Adipocyte (in vitro differentiated cells): ENCODE results near the gene MEIS1.

ENCODE experiments used
- DNase-seq: peaks from one replicate; pipeline ENCODE4 v3.0.0-alpha.2; 2015; ENCODE audit warnings: low read depth
- H3K27me3 ChIP-seq: replicated peaks from 2 replicates; pipeline ENCODE4 v1.7.0; 2013; ENCODE audit warnings: mild to moderate bottlenecking, low read length, moderate library complexity; ENCODE audit not compliant: control insufficient read depth, insufficient read depth
- H3K36me3 ChIP-seq: 2 replicates; pipeline ENCODE4 v1.7.0; 2013; ENCODE audit warnings: low read length, mild to moderate bottlenecking, moderate library complexity; ENCODE audit not compliant: control insufficient read depth, insufficient read depth, severe bottlenecking
- H3K4me1 ChIP-seq: 2 replicates; pipeline ENCODE4 v1.7.0; 2013; ENCODE audit warnings: mild to moderate bottlenecking, low read length, moderate library complexity; ENCODE audit not compliant: control insufficient read depth, insufficient read depth
- H3K4me3 ChIP-seq: 2 replicates; pipeline ENCODE4 v1.7.0; 2013; ENCODE audit warnings: mild to moderate bottlenecking, low read length, moderate library complexity
- H3K9ac ChIP-seq: 2 replicates; pipeline ENCODE4 v1.7.0; 2013; ENCODE audit warnings: mild to moderate bottlenecking, low read length, moderate library complexity
- H3K9me3 ChIP-seq: 2 replicates; pipeline ENCODE4 v1.7.0; 2013; ENCODE audit warnings: mild to moderate bottlenecking, low read length, moderate library complexity; ENCODE audit not compliant: control insufficient read depth

Gene MEIS1

DNA sequence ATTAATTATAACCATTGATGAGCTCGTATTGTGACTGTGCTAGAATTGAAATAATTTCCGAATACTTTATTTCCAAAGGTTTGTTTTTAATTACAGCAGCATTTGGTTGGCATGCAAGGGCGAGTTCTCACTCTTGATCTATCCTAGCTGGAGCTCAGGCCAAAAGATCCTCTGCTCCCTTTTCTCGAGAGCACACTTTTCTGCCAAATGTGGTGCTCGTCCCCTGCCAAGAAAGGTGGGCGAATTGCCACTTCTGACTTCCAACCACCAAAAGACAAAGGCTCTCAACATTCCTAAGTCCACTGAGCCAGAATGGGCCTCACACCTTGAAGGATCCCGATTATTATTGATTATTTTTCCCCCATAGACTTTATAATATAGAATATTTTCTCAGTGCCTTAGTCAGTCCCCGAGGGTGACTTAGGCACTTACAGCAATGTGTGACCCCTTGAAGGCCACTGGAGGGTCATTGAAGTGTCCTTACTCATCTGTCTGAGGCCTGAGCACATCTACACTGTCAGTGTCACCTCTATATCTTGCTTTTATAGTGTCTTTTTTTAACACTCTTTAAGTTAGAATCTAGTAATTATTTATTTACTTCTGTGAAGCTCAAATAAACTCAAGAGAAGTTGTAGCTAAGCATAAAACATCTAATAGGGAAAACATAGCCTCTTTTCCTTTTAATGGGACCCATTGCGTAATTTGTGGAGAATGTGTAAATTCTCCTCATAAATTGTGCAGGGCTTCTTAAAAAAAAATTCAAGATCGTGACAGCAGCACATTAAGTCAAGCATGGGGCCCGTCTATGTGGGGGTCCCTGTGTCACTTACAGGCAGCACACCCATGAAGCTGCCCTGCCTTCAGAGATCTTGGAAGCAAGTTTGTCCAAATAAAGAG, 98.3 kb downstream of the MEIS1 start:
- Histone ChIP-seq H3K36me3 (peaks cover 4% of the 10 kb centered on the region), H3K9me3 (no peaks in the 10 kb centered on the region), H3K27me3 (no peaks in the 10 kb centered on the region), H3K4me1 (peaks cover 12% of the 10 kb centered on the region), H3K4me3 (no peak overlapping the region), H3K9ac (no peak overlapping the region)
- DNase-seq, result no peak

DNA sequence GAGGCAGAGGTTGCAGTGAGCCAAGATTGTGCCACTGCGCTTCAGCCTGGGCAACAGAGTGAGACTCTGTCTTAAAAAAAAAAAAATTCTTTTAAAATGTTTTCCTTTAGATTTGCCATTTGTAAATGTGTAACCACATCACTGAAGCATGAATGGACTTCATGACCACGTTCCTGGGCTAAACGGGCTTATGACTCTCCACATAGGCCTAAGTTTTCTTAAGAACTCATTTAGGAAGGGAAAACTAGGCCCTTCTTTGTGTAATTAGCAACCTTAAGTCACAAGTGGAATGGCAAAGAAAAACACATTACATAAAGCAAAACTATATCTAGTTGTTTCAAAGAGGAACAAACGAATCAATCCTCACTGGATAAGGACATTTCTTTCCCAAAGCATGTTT, 99.5 kb downstream of the MEIS1 start:
- no peak for DNase-seq
- Histone ChIP-seq H3K9me3 (no peaks in the 10 kb centered on the region), H3K4me1 (peaks cover 13% of the 10 kb centered on the region), H3K9ac (no peak overlapping the region), H3K27me3 (no peaks in the 10 kb centered on the region), H3K4me3 (no peak overlapping the region), H3K36me3 (no peaks in the 10 kb centered on the region)

DNA sequence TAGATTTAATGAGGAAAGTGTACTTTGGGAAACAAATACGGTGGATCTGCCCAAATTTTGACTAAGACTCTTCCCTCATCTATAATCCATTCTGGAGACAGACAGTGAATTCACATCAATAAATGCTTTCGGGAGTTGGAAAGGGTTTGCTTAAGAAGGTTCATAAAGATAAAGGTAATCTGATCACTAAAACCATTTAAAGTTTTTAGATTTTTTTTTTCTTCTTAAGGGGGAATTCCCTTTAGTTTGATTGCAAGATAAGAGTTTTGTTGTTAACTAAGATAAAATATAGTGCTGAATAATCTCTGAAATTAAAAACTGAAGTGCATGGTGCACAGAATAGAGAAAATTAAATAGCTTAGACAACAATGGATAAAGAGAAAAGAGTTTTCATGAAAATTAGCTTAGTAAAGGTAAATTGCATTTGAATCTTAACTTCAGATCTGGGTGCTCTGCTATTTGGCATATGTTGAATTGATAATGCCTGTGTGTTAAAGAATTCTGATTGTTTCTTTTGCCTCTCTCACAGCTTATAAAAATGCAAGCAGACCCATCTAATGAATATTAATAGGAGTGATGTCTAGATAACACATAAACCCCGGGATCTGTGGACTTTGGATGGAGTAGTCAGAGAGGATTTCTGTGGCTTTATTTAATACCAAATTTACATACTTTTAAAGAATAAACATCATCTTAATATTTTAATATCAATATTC, 100.8 kb downstream of the MEIS1 start:
- Histone ChIP-seq H3K9ac (no peak overlapping the region), H3K4me3 (no peak overlapping the region), H3K27me3 (no peaks in the 10 kb centered on the region), H3K9me3 (no peaks in the 10 kb centered on the region), H3K4me1 (peaks cover 22% of the 10 kb centered on the region), H3K36me3 (no peaks in the 10 kb centered on the region)
- DNase-seq, result no peak

DNA sequence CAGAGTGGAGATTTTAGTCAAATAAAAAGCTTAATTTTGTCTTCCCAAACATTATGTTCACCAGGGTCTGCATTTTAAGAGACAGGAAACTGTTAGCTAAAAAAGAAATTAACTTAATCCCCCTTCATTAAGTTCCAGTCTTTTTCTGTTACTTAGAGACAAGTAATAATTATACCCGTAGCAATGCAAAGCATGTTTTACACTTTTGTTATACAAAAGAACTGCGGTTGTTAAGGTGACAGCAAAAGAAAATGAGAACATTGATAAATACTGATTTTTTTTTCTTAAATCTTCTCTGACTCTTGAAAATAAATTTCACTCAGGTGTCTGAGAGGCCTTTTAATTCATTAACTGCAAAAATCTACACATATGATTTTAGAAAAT, 101.4 kb downstream of the MEIS1 start:
- Histone ChIP-seq H3K36me3 (no peaks in the 10 kb centered on the region), H3K9me3 (no peaks in the 10 kb centered on the region), H3K9ac (no peak overlapping the region), H3K27me3 (no peaks in the 10 kb centered on the region), H3K4me1 (peaks cover 22% of the 10 kb centered on the region), H3K4me3 (no peak overlapping the region)
- no peak for DNase-seq

DNA sequence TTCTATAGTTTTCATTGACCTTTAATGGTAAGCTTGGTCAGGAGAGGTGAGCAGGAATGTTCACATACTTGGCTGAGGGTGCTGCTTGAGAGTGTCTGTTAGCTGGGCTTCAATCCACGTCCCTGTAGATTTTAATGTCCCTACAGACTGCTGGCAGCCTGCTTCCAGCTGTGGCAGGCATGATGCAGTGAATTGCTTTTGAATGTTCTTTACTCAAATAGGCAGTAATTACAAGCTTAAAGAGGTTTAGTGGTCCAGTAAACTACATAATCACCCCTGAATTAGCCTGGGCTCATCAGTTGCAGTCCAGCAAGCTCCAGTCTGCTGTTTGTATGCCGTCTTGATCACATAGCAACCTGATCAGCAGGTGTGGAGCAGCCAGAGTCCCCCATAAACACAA, 102.1 kb downstream of the MEIS1 start:
- peaks cover 22% of the 10 kb centered on the region for H3K4me1 ChIP-seq
- no peaks in the 10 kb centered on the region for H3K36me3 ChIP-seq
- H3K9ac ChIP-seq, result no peak overlapping the region
- no peaks in the 10 kb centered on the region for H3K27me3 ChIP-seq
- H3K9me3 ChIP-seq, result no peaks in the 10 kb centered on the region
- H3K4me3 ChIP-seq, result no peak overlapping the region
- DNase-seq, result no peak

DNA sequence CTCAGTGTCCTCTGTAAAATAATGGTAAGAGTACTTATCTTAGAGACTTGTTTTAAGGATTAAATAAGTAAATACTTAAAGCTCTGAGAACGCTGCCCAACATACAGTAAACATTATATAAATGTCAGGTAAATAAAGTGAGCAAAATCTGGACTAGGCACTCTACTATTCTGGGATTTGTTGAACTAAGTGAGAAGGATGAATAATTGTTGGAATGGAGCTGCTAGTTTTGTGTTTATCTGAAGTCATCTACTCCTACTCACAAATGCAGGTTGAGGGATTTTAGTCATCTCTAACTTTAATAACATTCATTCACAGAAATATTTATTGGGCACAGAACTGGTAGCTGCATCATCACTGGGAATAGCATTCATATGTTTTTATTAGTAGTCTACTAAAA, 103.4 kb downstream of the MEIS1 start:
- DNase-seq, result no peak
- Histone ChIP-seq H3K36me3 (no peaks in the 10 kb centered on the region), H3K4me1 (peaks cover 12% of the 10 kb centered on the region), H3K9ac (no peak overlapping the region), H3K4me3 (no peak overlapping the region), H3K27me3 (no peaks in the 10 kb centered on the region), H3K9me3 (no peaks in the 10 kb centered on the region)

DNA sequence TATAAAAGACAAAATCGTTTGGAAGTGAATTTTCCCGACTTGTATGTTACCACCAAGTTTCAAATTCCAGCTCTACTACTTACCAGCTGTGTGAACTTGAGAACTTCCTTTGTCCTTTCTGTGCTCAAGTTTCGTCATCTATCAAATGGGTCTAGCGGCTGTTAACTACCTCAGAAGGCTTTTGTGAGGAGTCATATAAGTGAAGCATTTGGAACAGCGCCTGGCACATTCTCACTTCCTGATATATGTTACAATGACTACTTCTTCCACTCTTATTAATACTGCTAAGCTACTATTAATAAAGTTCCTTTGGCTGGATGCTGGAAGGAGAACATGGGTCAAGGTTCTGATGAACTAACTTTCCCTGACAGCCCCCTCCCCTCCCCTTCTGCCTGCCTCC, 104.5 kb downstream of the MEIS1 start:
- no peak for DNase-seq
- H3K4me3 ChIP-seq, result no peak overlapping the region
- H3K36me3 ChIP-seq, result no peaks in the 10 kb centered on the region
- H3K9ac ChIP-seq, result no peak overlapping the region
- H3K27me3 ChIP-seq, result no peaks in the 10 kb centered on the region
- H3K9me3 ChIP-seq, result no peaks in the 10 kb centered on the region
- H3K4me1 ChIP-seq, result peaks cover 10% of the 10 kb centered on the region

DNA sequence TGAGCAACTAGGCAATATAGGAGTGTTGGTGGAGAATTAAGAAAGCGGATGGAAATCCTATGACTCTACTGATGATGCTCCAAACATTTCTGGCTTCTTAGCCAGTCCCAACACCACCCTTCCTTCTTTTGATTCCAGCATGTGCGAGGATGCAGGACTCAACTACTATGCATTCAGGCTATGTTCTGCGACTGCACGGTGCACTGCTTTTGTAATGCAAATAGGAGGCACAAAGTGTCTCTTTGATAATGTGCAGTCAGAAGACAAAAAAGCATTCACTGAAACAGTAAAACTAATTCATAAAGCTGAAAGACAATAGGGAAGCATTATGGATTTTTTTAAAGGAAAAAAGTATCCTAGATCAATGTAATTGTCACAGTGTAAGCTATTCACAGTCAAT, 106.7 kb downstream of the MEIS1 start:
- Histone ChIP-seq H3K9me3 (no peaks in the 10 kb centered on the region), H3K36me3 (no peaks in the 10 kb centered on the region), H3K4me1 (peaks cover 10% of the 10 kb centered on the region), H3K4me3 (no peak overlapping the region), H3K9ac (no peak overlapping the region), H3K27me3 (no peaks in the 10 kb centered on the region)
- DNase-seq, result no peak

DNA sequence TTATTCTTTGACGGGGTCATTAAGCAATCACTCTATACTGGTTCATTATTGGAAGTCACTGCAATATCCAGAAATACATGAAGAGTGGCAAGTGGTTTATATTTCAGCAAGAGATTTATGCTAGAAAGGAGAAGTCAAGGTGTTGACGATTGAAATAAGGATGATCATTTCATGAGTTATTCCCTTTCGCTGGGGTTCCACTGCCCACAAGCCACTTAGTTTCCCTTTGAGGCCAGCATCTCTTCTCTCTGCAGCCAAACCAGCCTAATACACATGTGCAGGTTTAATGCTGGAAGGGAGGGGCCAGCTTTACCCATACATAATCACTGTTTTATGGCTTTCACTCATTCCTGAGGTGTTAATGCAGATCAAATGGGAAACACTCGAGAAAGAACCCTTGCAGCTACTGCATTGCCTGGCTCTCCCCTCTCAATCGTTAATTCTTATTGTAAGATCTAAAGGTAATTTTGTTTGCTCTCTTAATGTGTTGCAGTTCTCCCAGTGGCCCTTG, 108.4 kb downstream of the MEIS1 start:
- no peak for DNase-seq
- peaks cover 24% of the 10 kb centered on the region for H3K4me1 ChIP-seq
- H3K9me3 ChIP-seq, result no peaks in the 10 kb centered on the region
- H3K4me3 ChIP-seq, result no peak overlapping the region
- no peak overlapping the region for H3K9ac ChIP-seq
- no peaks in the 10 kb centered on the region for H3K27me3 ChIP-seq
- H3K36me3 ChIP-seq, result no peaks in the 10 kb centered on the region

DNA sequence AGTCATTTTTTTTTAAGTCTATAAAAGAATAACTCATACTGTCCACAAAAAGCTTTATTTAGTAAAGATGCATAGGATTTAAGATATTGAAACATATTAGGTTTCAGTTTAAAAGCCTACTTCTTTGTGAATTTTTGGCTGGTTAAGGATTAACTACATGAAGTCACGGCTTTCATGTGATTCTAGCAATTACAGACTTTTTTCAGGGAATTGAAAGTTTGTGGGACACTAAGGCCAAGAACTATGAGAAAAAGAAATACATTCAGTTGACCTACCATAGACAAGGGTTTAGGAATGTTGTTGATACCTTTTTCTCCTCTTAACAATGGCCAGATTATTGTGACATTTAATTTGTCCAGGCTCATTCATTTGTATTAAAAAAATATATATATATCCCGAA, 109.3 kb downstream of the MEIS1 start:
- H3K4me1 ChIP-seq, result peaks cover 28% of the 10 kb centered on the region
- H3K4me3 ChIP-seq, result no peak overlapping the region
- H3K36me3 ChIP-seq, result peaks cover 3% of the 10 kb centered on the region
- H3K9ac ChIP-seq, result no peak overlapping the region
- no peaks in the 10 kb centered on the region for H3K27me3 ChIP-seq
- no peaks in the 10 kb centered on the region for H3K9me3 ChIP-seq
- DNase-seq, result no peak

DNA sequence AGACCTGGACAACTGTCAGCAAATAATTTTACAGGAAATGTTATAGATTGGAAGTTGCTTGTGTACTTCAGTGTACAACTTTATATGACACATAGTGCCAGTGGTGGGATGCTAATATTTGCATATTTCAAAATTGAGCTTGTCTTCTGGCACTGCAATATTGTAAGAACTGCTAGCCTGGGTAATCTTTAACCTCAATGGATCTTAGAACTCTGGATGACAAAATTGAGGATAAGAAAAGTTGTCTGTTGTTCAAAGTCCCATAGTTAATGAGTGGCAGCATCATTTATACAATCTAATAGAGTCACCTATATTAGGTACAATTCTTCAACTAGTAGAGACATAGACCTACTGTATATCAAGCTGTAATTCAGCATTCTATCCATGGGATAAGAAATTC, 110.3 kb downstream of the MEIS1 start:
- DNase-seq, result no peak
- Histone ChIP-seq H3K9me3 (no peaks in the 10 kb centered on the region), H3K9ac (no peak overlapping the region), H3K36me3 (peaks cover 3% of the 10 kb centered on the region), H3K27me3 (no peaks in the 10 kb centered on the region), H3K4me3 (no peak overlapping the region), H3K4me1 (peaks cover 19% of the 10 kb centered on the region)
